GM21619 (cell line): ENCODE measurements around the gene CTXN1.

Experiments
- ATAC-seq: cut with Tn5 transposase; IDR thresholded peaks from one replicate; pipeline ENCODE4 v1.9.1; 2021; ENCODE audit not compliant: unreplicated experiment

CTXN1 gene

DNA sequence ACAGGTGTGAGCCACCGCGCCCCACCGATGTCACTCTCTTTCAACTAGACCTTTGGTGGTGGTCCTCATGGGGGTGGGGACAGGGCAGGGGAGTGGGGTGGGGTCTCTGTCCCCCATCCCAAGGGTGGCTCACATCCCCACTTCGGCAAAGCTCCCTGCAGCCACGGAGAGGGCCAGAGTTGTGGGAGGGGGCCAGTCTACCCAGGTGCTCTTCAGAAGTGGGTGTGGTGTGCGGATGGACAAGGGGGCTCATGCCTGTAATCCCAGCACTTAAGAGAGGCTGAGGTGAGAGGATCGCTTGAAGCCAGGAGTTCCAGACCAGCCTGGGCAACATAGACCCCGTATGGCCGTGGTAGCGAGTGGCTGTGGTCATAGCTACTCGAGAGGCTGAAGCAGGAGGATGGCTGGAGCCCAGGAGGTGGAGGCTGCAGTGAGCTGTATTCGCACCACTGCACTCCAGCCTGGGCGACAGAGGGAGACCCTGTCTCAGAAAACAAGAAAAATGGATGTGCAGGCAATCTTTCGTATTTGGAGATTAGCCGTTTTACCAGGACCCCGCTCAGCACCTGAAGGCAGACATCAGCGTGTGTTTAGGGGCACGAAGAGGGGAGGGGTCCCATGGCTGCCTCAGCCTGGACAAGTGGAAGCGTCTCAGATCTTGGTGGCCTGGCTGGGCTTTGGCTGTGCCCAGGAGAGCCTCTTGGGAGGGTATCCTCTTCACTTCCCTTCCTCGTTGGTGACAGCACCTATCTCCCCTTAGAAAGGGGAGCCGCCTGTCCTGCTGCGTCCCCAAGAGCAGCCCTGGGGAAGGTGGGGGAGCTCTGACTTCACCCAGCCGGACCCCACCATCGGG lies 10.5 kb downstream of the CTXN1 start:
- no peak for ATAC-seq

GRCh38 chr19:7914598-7915045 lies 11.3 kb downstream of the CTXN1 start, which contains the start of gene TGFBR3L:
TGFBR3L (plus strand) TSS chr19:7914830.
- no peak for ATAC-seq

GRCh38 chr19:7914099-7914498 lies 11.8 kb downstream of the CTXN1 start:
- no peak for ATAC-seq

GRCh38 chr19:7913652-7914051 lies 12.3 kb downstream of the CTXN1 start:
- ATAC-seq: no peak

DNA sequence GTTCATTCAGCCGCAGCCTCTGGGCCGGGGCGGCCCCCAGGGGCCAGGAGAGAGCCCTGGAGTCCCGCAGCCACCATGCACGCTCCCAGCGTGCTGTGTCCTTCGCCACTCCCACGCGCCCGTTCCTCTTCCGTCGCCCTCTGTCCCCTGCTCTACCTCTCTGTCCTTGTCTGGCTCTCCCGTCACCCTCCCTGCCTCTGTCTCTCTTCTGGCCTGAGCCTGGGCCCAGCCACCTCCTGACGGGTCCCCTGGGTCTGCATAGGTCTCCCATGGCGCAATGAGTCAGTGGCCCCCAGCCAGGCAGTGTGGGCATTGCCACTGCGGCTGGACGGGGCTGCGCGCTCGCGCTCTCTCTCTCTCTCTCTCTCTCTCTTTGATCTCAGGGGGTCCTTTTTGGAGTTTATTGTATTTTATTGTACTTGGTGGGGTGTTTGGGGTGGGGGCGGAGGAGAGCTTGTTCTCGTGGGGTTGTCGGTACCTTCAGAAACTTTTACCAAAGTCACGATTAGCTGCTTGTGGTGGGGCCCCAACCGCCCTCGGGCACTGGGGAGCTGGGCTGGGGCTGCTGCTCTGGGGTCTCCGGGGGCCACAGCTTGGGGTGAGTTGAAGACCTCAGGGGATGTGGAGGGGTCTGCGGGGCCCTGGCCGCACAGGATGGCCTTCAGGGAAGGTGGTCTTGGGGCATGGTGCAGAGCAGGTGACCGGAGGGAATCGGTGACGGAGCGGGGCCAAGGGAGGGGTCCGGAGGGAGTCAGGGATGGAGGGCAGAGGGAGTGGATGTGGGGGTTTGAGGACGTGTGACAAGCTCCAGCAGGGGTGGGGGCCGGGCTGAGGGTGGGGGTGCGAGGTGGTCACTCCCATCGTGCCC lies 13.0 kb downstream of the CTXN1 start:
- no peak for ATAC-seq

DNA sequence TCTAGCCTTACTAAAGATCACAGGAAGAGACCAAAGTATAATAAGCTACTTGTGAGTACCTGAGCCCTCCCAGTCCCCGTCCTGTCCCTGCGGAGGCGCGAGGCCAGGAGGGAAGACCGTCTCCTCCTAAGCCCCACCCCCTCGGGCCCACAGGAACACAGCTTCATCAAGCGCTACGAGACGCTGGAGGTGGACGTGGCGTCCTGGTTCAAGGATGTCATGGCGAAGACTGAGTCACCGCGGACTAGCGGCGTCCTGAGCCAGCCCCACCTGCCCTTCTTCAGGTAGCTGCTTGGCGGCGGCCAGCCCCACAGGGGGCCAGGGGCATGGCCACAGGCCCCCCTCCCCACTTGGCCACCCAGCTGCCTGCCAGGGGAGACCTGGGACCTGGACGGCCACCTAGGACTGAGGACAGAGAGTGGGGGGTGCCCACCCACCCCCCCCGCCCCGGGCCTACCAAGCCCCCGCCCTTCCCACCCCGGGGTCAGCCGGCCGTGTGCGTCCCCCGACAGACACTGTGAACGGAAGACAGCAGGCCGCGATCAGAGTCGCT lies 13.7 kb downstream of the CTXN1 start:
- no peak for ATAC-seq

DNA sequence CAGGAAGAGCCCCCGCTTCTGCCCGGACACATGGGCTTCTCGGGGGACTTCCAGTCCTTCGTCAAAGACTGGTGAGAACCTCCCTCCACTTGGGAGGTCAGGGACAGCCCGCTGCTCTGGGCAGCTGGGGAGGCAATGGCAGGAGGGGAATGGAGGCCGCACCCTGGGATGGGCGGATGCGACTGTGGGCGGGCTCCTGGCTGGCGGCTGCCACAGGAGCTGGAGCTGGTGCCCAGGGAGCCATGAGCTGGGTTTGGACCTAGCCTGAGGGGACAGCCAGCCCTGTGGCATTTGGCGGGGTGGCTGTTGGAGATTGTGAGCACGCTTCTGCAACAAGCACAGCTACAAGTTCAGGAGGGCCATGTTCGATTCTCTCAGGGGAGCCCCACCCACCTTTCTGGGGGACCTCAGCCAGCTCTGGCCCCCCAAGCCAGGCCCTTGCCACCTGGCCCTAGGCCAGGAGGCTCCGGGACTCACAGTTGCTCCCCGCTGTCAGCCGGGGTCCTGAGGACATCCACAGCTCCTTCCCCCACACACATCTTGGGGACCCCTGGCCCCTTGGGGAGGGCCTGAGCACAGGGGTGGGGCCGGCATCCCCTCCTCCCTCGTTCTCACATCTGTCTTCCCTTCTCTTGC lies 14.3 kb downstream of the CTXN1 start:
- ATAC-seq: no peak

DNA sequence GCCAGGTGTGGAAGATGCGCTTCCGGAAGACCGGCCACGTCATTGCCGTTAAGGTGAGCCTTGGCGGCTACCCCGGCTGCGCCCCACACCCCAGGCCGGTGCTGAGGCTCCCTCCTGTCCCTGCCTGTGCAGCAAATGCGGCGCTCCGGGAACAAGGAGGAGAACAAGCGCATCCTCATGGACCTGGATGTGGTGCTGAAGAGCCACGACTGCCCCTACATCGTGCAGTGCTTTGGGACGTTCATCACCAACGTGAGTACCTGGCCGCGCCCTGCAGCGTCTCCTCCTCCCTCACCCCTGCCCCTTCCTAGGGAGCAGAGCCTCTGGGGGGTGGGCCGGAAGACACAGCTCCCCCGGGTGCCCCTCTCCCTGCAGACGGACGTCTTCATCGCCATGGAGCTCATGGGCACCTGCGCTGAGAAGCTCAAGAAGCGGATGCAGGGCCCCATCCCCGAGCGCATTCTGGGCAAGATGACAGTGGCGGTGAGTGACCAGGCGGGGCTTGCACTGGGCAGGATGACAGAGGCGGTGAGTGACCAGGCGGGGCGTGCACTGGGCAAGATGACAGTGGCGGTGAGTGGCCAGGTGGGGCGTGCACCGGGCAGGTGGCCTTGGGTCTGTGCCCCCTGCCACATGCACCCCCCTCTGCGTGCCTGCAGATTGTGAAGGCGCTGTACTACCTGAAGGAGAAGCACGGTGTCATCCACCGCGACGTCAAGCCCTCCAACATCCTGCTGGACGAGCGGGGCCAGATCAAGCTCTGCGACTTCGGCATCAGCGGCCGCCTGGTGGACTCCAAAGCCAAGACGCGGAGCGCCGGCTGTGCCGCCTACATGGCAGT lies 15.4 kb downstream of the CTXN1 start:
- no peak for ATAC-seq

DNA sequence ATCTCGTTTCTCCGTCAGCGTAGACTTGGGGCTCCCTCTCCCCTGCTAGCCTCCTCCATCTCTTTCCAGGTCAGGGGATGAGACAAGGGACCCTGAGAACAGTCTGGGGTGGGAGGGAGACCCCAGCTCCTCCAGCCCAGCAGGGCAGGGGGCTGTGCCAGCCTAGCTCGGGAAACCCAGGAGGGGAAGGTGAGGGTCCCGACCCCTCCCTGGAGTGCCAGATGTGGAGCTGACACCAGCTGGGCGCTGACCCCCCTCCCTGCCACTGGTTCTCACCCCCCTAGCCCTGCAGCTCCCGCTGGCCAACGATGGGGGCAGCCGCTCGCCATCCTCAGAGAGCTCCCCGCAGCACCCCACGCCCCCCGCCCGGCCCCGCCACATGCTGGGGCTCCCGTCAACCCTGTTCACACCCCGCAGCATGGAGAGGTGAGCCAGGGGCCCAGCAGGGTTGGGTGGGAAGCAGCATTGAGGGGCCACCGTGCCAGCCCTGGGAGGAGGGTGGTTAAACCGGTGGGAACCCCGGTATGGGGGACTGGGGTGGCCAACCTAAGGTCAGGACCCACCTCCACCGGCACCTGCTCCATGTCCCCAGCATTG lies 16.4 kb downstream of the CTXN1 start:
- no peak for ATAC-seq

DNA sequence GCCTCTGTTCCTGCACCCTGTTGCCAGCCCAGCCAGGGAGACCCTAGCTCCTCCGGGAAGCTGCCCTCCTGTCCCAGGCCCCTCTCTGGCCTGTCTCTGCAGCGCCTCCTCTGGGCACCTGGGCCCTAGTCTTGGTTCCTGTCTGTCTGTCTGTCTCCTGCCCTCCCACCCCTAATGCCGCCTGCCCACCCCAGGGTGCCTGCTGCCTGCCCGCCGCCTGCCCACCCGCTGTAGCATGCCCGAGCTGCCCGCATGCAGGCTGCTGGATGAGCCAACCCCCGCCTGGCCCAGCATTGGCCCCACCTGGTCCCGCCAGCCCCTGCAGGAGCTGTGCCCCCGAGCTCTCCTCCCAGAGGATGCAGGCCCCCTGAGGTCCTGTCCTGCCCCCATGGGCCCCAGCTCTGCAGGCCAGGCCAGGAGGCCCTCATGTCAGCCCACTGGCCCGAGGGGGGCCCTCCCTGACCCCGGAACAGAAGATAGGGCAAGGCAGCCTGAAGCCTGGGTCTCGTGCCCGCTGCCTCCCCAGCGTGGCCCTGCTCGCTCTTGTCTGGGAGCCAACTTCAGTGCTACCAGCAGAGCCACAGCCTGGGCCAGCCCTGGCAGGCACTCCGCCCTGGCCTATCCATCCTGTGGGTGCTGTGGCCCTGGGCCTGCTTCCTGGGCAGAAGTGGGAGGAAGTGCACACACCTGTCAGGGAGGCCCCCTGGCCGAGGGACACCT lies 17.0 kb downstream of the CTXN1 start:
- ATAC-seq: no peak

DNA sequence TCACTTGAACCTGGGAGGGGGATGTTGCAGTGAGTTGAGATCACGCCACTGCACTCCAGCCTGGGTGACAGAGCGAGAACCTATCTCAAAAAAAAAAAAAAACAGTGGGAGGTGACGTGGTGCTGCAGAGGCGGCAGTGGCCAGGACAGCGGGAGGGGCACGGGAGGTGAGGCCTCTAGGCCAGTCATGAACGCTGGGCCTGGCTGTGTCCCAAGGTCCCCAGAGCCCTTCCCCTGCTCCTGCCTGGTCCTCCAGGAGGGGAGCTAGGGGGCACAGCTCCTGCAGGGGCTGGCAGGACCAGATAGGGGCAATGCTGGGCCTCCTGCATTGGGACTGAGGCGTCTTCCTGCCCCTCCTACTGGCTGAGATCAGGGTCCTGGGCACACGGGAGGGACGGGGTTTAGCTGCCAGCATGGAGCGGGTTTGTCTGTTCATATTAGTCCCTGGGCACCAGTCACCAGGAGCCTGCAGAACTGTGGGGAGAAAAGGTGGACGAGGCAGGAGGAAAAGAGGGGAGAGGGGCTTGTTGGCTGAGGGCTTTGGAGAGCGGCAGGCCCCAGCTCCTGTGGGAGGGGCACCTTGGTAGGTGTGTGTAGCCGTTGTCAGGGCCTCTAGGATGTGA lies 17.7 kb downstream of the CTXN1 start:
- no peak for ATAC-seq

DNA sequence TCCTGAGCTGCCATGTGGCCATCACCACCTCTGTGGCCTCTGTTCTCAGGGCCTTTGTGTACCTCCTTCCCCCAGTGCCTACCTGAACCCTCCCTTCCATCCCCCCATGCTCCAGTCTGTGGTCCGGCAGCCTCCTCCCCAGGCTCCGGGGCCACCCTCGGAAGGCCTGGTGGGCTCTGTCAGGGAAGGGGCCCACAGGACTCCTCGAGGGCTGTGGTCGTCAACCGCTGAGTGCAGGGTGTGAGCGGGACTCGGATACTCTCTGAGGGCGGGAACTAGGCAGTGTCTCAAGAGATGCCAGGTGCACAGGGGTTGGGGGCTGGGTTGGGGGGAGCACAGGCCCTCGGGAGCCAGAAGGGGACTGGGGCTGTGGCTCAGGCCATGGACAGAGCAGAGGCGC lies 18.4 kb downstream of the CTXN1 start:
- no peak for ATAC-seq

DNA sequence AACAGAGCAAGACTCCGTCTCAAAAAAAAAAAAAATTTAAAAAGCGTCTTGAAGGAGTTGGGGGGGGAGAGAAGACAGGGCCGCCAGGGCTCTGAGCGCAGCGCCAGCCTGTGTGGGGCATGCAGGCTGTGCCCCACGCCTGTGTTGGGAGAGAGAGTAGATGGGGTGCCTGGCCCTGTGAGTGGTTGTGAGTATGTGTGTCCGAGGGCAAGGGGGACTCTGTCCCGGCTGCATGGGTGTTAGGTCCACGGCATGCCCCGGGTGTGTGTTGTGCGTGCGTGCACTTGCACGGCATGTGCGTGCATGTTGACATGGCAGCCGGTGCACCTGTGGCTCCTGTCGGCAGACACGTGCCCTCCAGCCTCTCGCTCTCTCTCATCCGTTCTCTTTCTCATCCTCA lies 18.8 kb downstream of the CTXN1 start:
- no peak for ATAC-seq

DNA sequence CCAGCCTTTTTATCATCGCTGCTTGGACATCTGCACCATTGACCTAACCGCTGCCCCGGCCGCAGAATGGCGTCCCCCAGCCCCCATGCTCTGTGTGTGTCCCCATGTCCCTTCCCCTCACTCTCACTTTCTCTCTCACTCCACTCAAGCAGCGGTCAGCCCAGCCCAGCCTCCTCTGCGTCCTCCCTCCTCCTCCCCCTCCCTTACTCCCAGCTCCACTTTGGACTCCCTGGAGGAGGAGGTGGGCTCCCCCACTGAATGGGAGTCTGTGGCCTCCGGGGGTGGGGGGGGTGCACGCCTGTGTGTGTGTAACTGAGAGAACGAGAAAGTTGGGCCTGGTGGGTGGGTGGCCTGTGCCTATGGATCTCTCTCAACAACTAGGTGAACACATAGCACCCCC lies 20.1 kb downstream of the CTXN1 start:
- ATAC-seq: no peak

DNA sequence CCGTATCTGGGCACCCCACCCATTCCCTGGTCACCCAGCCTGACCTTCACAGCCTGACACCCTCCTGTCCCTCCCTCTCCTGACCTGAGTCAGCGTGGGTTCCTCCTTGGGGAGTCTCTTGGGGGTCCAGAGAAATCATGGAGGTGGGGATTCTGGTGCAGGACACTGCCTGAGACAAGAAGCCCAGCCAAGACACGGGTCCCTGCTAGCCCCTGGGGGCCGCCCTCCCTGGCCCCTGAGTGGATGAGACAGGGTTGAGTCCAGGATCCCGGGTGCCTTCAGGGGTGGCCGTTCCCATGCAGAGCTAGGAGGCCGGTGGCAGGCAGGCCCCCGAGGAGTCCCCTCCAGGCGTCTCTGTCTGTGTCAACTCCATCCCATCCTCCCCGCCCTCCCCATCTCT lies 20.7 kb downstream of the CTXN1 start:
- ATAC-seq: no peak

DNA sequence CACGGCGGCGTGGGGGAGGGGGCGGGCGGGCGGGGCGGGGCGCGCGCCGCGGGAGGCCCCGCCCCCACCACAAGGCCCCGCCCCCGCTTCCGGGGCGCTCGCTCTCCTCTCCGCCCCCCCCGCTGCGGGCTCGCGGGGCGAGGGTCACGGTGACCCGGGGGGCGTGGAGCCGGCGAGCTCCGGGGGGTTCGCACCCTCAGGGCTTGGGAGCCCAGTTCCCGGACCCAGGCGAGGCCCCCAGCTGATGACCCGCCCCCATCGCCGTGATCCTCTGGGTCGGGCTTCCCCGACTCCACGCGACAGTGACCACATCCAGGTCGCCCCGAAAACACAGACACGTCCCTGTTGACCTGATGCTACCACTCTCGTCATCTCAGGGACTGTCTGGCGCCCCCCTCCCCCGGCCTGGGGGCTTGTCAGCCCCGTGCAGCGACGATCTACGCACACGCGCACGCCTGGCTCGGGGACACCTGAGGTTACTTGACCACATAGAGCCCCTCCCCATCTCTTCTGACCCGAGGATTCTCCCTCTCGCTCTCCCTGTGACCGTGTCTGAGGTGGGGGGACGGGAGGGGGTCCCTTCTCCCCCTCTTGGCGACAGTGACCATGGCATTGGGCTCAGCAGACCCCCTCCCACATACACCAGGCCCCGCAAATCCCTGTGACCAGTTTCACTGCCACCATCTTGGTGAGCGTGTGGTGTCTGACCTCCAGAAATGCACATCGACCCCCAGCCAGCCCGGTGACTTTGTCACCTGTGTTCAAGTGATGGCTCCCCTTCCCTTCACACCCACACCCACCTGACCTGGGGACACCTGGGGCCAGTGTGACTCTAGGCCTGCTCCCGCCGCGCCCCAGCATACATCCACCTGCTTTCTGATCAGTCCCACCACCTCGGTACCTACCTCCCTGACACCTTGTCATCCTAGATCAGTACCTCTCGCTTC lies 21.6 kb downstream of the CTXN1 start:
- ATAC-seq: peak; percentile 23

- ATAC-seq: peak; percentile 76
These were observed 22.5 kb downstream of the CTXN1 start, which contains the start of gene MAP2K7 for GRCh38 chr19:7903244-7904073. MAP2K7 (plus strand) TSS chr19:7903877; CDS start chr19:7903945, 68 bp downstream.
